ENCODE measurements around the gene GUCA2A.

GRCh38 chr1:42145764-42146625 is 18.6 kb downstream of the GUCA2A start:
- TF ChIP-seq POLR2AphosphoS5 (IDR thresholded peaks at IDR 0.05; ENCODE audit: low read depth, low read length) = no peak
- no peak for TF ChIP-seq CTCF (IDR thresholded peaks at IDR 0.05)
- TF ChIP-seq NFIC (IDR thresholded peaks at IDR 0.05; ENCODE audit: borderline replicate concordance) = no peak
- TF ChIP-seq FOXJ3 (CRISPR knock-in tag; IDR thresholded peaks at IDR 0.05) = no peak
- TF ChIP-seq RAD21 (IDR thresholded peaks at IDR 0.05; ENCODE audit: low read length) = no peak
- no peak for TF ChIP-seq EZH2phosphoT487 (IDR thresholded peaks at IDR 0.05; ENCODE audit: borderline replicate concordance, low read depth)
- no peak for TF ChIP-seq TAF1 (IDR thresholded peaks at IDR 0.05; ENCODE audit: borderline replicate concordance, low read depth, low read length)
- TF ChIP-seq GATA2 (CRISPR knock-in tag; IDR thresholded peaks at IDR 0.05) = no peak
- TF ChIP-seq RXRA (IDR thresholded peaks at IDR 0.05; ENCODE audit: borderline replicate concordance, low read depth) = no peak
- no peak for TF ChIP-seq MAX (IDR thresholded peaks at IDR 0.05; ENCODE audit: low read depth)
